Brain microvascular endothelial cell (primary cell): ENCODE data around the gene RRAGC.
A peak's percentile ranks its signal among the peaks of the same experiment; 100 is the strongest.

ENCODE experiments used
- DNase-seq: peaks from one replicate; pipeline ENCODE4 v3.0.0-alpha.2; 2020
- H3K27ac ChIP-seq: fragments of 250-450 bp; sonication (Bioruptor Pico); 2 replicates; pipeline ENCODE4 v1.5.1; 2020; ENCODE audit warnings: mild to moderate bottlenecking, moderate library complexity
- H3K27me3 ChIP-seq: fragments of 250-450 bp; sonication (Bioruptor Pico); replicated peaks from 2 replicates; pipeline ENCODE4 v1.5.1; 2020; ENCODE audit warnings: mild to moderate bottlenecking
- H3K36me3 ChIP-seq: fragments of 250-450 bp; sonication (Bioruptor Pico); replicated peaks from 2 replicates; pipeline ENCODE4 v1.5.1; 2020; ENCODE audit warnings: mild to moderate bottlenecking
- H3K4me3 ChIP-seq: 2 replicates; pipeline ENCODE4 v1.5.1; 2011; ENCODE audit warnings: low read depth, mild to moderate bottlenecking, control low read depth, low read length, moderate library complexity
- CTCF ChIP-seq: IDR thresholded peaks from 2 replicates; pipeline ENCODE4 v1.5.1; 2011; ENCODE audit warnings: low read depth, mild to moderate bottlenecking, moderate library complexity, low read length, control low read depth, inconsistent platforms; ENCODE audit errors: missing control alignments
- in situ Hi-C: cut with HindIII; loops from 2 replicates; pipeline ENCODE4 v1.10.0; 2017; ENCODE audit warnings: low sequenced_read_pairs, low pct_ligation_motif_present

The RRAGC gene

GRCh38 chr1:38826886-38827285 lies 32.7 kb downstream of the RRAGC start:
- H3K36me3 ChIP-seq: no peaks in the 10 kb centered on the region
- no peak for TF ChIP-seq CTCF
- in situ Hi-C loops: no loop called here
- H3K27me3 ChIP-seq: peaks cover 20% of the 10 kb centered on the region
- H3K27ac ChIP-seq: no peak overlapping the region
- H3K4me3 ChIP-seq: no peak overlapping the region
- DNase-seq: no peak

GRCh38 chr1:38826262-38826661 lies 33.3 kb downstream of the RRAGC start:
- no peak for DNase-seq
- in situ Hi-C loops: no loop called here
- peaks cover 23% of the 10 kb centered on the region for H3K27me3 ChIP-seq
- TF ChIP-seq CTCF: no peak
- no peak overlapping the region for H3K27ac ChIP-seq
- no peaks in the 10 kb centered on the region for H3K36me3 ChIP-seq
- H3K4me3 ChIP-seq: no peak overlapping the region

GRCh38 chr1:38820860-38821259 lies 38.7 kb downstream of the RRAGC start:
- DNase-seq: no peak
- TF ChIP-seq CTCF: no peak
- Histone ChIP-seq H3K36me3 (no peaks in the 10 kb centered on the region), H3K4me3 (no peak overlapping the region), H3K27ac (no peak overlapping the region), H3K27me3 (peaks cover 46% of the 10 kb centered on the region)
- in situ Hi-C loops: loop anchor here (25.0 kb wide), 1 partner anchor 784 kb away; the partner anchor contains the start of gene POU3F1

- TF ChIP-seq CTCF: no peak
- Histone ChIP-seq H3K27me3 (peaks cover 56% of the 10 kb centered on the region), H3K4me3 (no peak overlapping the region), H3K27ac (no peak overlapping the region), H3K36me3 (no peaks in the 10 kb centered on the region)
- in situ Hi-C loops: loop anchor here (25.0 kb wide), 1 partner anchor 782 kb away; the partner anchor contains the start of gene POU3F1
- DNase-seq: no peak
These were observed 40.1 kb downstream of the RRAGC start for GRCh38 chr1:38819516-38819915.

GRCh38 chr1:38819040-38819439 lies 40.5 kb downstream of the RRAGC start:
- DNase-seq: no peak
- Histone ChIP-seq H3K4me3 (no peak overlapping the region), H3K27ac (no peak overlapping the region), H3K27me3 (peaks cover 59% of the 10 kb centered on the region), H3K36me3 (no peaks in the 10 kb centered on the region)
- TF ChIP-seq CTCF: no peak
- in situ Hi-C loops: loop anchor here (25.0 kb wide), 1 partner anchor 782 kb away; the partner anchor contains the start of gene POU3F1

GRCh38 chr1:38818175-38818976 lies 41.2 kb downstream of the RRAGC start:
- H3K27me3 ChIP-seq: peaks cover 60% of the 10 kb centered on the region
- no peaks in the 10 kb centered on the region for H3K36me3 ChIP-seq
- H3K4me3 ChIP-seq: peak overlapping the region; percentile 24
- DNase-seq: no peak
- in situ Hi-C loops: loop anchor here (25.0 kb wide), 1 partner anchor 781 kb away; the partner anchor contains the start of gene POU3F1
- H3K27ac ChIP-seq: no peak overlapping the region
- TF ChIP-seq CTCF: peak; percentile 37
